Liver (tissue), 9 donors: ENCODE results near the gene VWA3B. TPM values are rescaled to one million over a fixed set of nuclear protein-coding genes. Genes with fewer than 3 reads are reported as not detected.
"Not testable (repeated sequence)": the region's sequence is repeated elsewhere in the genome, so short reads cannot be mapped to it uniquely, and the experiment has no call there.

Experiments
- DNase-seq: peaks from one replicate; pipeline ENCODE4 v3.0.0-alpha.2; 2017; ENCODE audit warnings: low spot score
- H3K27ac ChIP-seq, 2 donors: one replicate each; pipeline ENCODE4 v1.7.0; 2013; ENCODE audit warnings: inconsistent platforms in 2 of 2, low read length in 2 of 2, control low read depth in 1 of 2, low read depth in 1 of 2, mild to moderate bottlenecking in 1 of 2
- H3K27me3 ChIP-seq, 4 donors: one replicate each; pipeline versions ENCODE4 v1.6.1 to v1.7.0; 2013; ENCODE audit warnings: low read length in 3 of 4, inconsistent platforms in 1 of 4, mild to moderate bottlenecking in 1 of 4, moderate library complexity in 1 of 4; ENCODE audit not compliant: control insufficient read depth in 4 of 4, insufficient read depth in 4 of 4
- H3K36me3 ChIP-seq, 4 donors: one replicate each; pipeline versions ENCODE4 v1.6.1 to v1.7.0; 2013; ENCODE audit warnings: low read length in 3 of 4, mild to moderate bottlenecking in 3 of 4, low read depth in 1 of 4, moderate library complexity in 1 of 4; ENCODE audit not compliant: control insufficient read depth in 4 of 4, insufficient read depth in 3 of 4
- H3K4me1 ChIP-seq, 4 donors: one replicate each; pipeline versions ENCODE4 v1.6.1 to v1.7.0; 2013; ENCODE audit warnings: low read length in 3 of 4, mild to moderate bottlenecking in 3 of 4, moderate library complexity in 1 of 4; ENCODE audit not compliant: control insufficient read depth in 4 of 4, insufficient read depth in 4 of 4
- H3K4me3 ChIP-seq, 3 donors: one replicate each; pipeline versions ENCODE4 v1.6.1 to v1.7.0; 2013; ENCODE audit warnings: low read length in 3 of 3, control low read depth in 1 of 3, low read depth in 1 of 3, mild to moderate bottlenecking in 1 of 3
- H3K9ac ChIP-seq, 2 donors: one replicate each; pipeline ENCODE4 v1.7.0; 2013; ENCODE audit warnings: low read length in 2 of 2, mild to moderate bottlenecking in 2 of 2, moderate library complexity in 2 of 2, control low read depth in 1 of 2, low read depth in 1 of 2
- H3K9me3 ChIP-seq, 4 donors: one replicate each; pipeline versions ENCODE4 v1.6.1 to v1.7.0; 2013; ENCODE audit warnings: low read length in 3 of 4; ENCODE audit not compliant: control insufficient read depth in 4 of 4
- ATF3 ChIP-seq: IDR thresholded peaks from 2 replicates; pipeline ENCODE4 v1.6.1; 2016; ENCODE audit warnings: antibody characterized with exemption
- CTCF ChIP-seq: fragments of 150-350 bp; IDR thresholded peaks from 2 replicates; pipeline ENCODE4 v1.5.1; 2017; ENCODE audit warnings: improper control_type of control experiment, low read depth, low read length; ENCODE audit not compliant: missing input control
- EGR1 ChIP-seq, 2 donors: IDR thresholded peaks; 2 replicates each; pipeline ENCODE4 v1.6.1; 2016 to 2018; ENCODE audit warnings: antibody characterized with exemption in 2 of 2, low read depth in 2 of 2
- FOXA1 ChIP-seq: IDR thresholded peaks from 2 replicates; pipeline ENCODE4 v1.6.1; 2016; ENCODE audit warnings: antibody characterized with exemption
- FOXA2 ChIP-seq: IDR thresholded peaks from 2 replicates; pipeline ENCODE4 v1.6.1; 2016; ENCODE audit warnings: antibody characterized with exemption
- HNF4G ChIP-seq: IDR thresholded peaks from 2 replicates; pipeline ENCODE4 v1.6.1; 2016; ENCODE audit warnings: antibody characterized with exemption
- JUND ChIP-seq, 2 donors: IDR thresholded peaks; 2 replicates each; pipeline ENCODE4 v1.6.1; 2016; ENCODE audit warnings: antibody characterized with exemption in 2 of 2
- MAX ChIP-seq: IDR thresholded peaks from 2 replicates; pipeline ENCODE4 v1.6.1; 2016; ENCODE audit warnings: antibody characterized with exemption
- RAD21 ChIP-seq, 2 donors: IDR thresholded peaks; 2 replicates each; pipeline ENCODE4 v1.6.1; 2016; ENCODE audit warnings: antibody characterized with exemption in 2 of 2, mild to moderate bottlenecking in 2 of 2
- REST ChIP-seq: IDR thresholded peaks from 2 replicates; pipeline ENCODE4 v1.6.1; 2016; ENCODE audit warnings: antibody characterized with exemption, mild to moderate bottlenecking
- RXRA ChIP-seq, 2 donors: IDR thresholded peaks; 2 replicates each; pipeline ENCODE4 v1.6.1; 2017 to 2018; ENCODE audit warnings: antibody characterized with exemption in 2 of 2, mild to moderate bottlenecking in 1 of 2
- SP1 ChIP-seq: IDR thresholded peaks from 2 replicates; pipeline ENCODE4 v1.6.1; 2018; ENCODE audit warnings: antibody characterized with exemption, mild to moderate bottlenecking
- TAF1 ChIP-seq: conservative IDR thresholded peaks from 2 replicates; pipeline ENCODE4 v1.6.1; 2016; ENCODE audit warnings: antibody characterized with exemption, mild to moderate bottlenecking
- YY1 ChIP-seq: IDR thresholded peaks from 2 replicates; pipeline ENCODE4 v1.6.1; 2016; ENCODE audit warnings: antibody characterized with exemption, mild to moderate bottlenecking
- ZBTB33 ChIP-seq: IDR thresholded peaks from 2 replicates; pipeline ENCODE4 v1.6.1; 2016; ENCODE audit warnings: antibody characterized with exemption
- WGBS: extraction: QIAGEN DNeasy Blood & Tissue Kit; methylation state at CpG from one replicate; pipeline ENCODE4 v1.1.7; 2013; 5-methylcytosine and 5-hydroxymethylcytosine counted together
- polyA plus RNA-seq, 2 donors: library from polyadenylated mRNA; stranded (reverse) in 1 of 2; unstranded in 1 of 2; fragments of 200-250 nt in 1 of 2; fragments of >200 nt in 1 of 2; fragmentation: Nextera tagmentation in 1 of 2; extraction: Ambion mirVana in 1 of 2; gene quantifications; one replicate each; pipeline versions ENCODE4 v1.2.1 to v1.2.3, GENCODE V29; 2013 to 2015
- total RNA-seq, 2 donors: library from RNA; depleted of rRNA; stranded (reverse); fragments of >200 nt; gene quantifications; one replicate each; pipeline ENCODE4 v1.2.3, GENCODE V29; 2014
- donor health status: healthy.
- donor health status: healthy.
- donor health status: healthy.
- donor health status: healthy.
- donor health status: healthy.

Gene VWA3B
- total and polyA plus RNA-seq, 4 donors: 0.08 TPM; not detected in 3

- Histone ChIP-seq H3K9me3 (peaks cover 0 to 6% (median 0%) of the 10 kb centered on the region in 4 donors), H3K36me3 (no peaks in the 10 kb centered on the region), H3K27me3 (no peaks in the 10 kb centered on the region), H3K27ac (no peak overlapping the region), H3K9ac (no peak overlapping the region), H3K4me1 (no peaks in the 10 kb centered on the region), H3K4me3 (no peak overlapping the region)
- WGBS: 85% methylated on average over 6 of the region's 6 CpGs
- DNase-seq: no peak
- TF ChIP-seq REST (no peak), RAD21 (IDR thresholded peaks at IDR 0.05) (no peak), MAX (no peak), SP1 (no peak)
Observed at GRCh38 chr2:98099939-98100743, 13.2 kb downstream of the VWA3B start.

- not testable (repeated sequence) for H3K4me3 ChIP-seq, H3K36me3 ChIP-seq, H3K27me3 ChIP-seq, DNase-seq, H3K4me1 ChIP-seq, H3K27ac ChIP-seq, H3K9me3 ChIP-seq, H3K9ac ChIP-seq
- WGBS: 96% methylated on average over 17 of the region's 17 CpGs
Observed at GRCh38 chr2:98102315-98102714, 15.3 kb downstream of the VWA3B start.

- Histone ChIP-seq H3K9ac (no peak overlapping the region), H3K9me3 (peaks cover 0 to 4% (median 0%) of the 10 kb centered on the region in 4 donors), H3K27ac (no peak overlapping the region), H3K4me3 (no peak overlapping the region), H3K4me1 (no peaks in the 10 kb centered on the region), H3K27me3 (no peaks in the 10 kb centered on the region), H3K36me3 (no peaks in the 10 kb centered on the region)
- DNase-seq: no peak
- no peak for TF ChIP-seq RXRA (IDR thresholded peaks at IDR 0.05)
- TF ChIP-seq HNF4G: no peak
- TF ChIP-seq JUND (IDR thresholded peaks at IDR 0.05): no peak
- TF ChIP-seq MAX: no peak
- no peak for TF ChIP-seq TAF1
- TF ChIP-seq FOXA2: no peak
- TF ChIP-seq REST: no peak
- no peak for TF ChIP-seq ATF3
- TF ChIP-seq EGR1 (IDR thresholded peaks at IDR 0.05; ENCODE audit: low read depth in 2 of 2): no peak
- TF ChIP-seq YY1: no peak
- TF ChIP-seq ZBTB33: no peak
- TF ChIP-seq CTCF: no peak
- no peak for TF ChIP-seq FOXA1
- no peak for TF ChIP-seq SP1
Observed at GRCh38 chr2:98102878-98103277, 15.9 kb downstream of the VWA3B start.
